Stimulated activated CD4-positive, alpha-beta T cell treated with anti-CD3 and anti-CD28 coated beads, TNF-alpha, amount 100 ng/mL, for 4 hours (primary cell): ENCODE results near the gene SDHA.
"Not testable (repeated sequence)": the region's sequence is repeated elsewhere in the genome, so short reads cannot be mapped to it uniquely, and the experiment has no call there.

ENCODE experiments used
- DNase-seq, 3 experiments: peaks; one replicate each; pipeline ENCODE4 v3.0.0-alpha.2; 2020; ENCODE audit warnings: low read depth in 3 of 3

The SDHA gene

GRCh38 chr5:197031-197430, 21.1 kb upstream of the SDHA start:
- not testable (repeated sequence) for DNase-seq

GRCh38 chr5:197892-198489, 20.1 kb upstream of the SDHA start:
- DNase-seq: no peak

GRCh38 chr5:198516-199196, 19.5 kb upstream of the SDHA start:
- DNase-seq: no peak

GRCh38 chr5:199197-199949, 18.7 kb upstream of the SDHA start:
- no peak for DNase-seq

GRCh38 chr5:199950-200645, 18.0 kb upstream of the SDHA start:
- no peak for DNase-seq

- no peak for DNase-seq
Observed at GRCh38 chr5:200985-201384, 17.1 kb upstream of the SDHA start.

GRCh38 chr5:201672-202071, 16.4 kb upstream of the SDHA start:
- no peak for DNase-seq

- DNase-seq: no peak
Observed at GRCh38 chr5:203246-203930, 14.7 kb upstream of the SDHA start.

- DNase-seq: no peak
Observed at GRCh38 chr5:204001-204400, 14.1 kb upstream of the SDHA start.

- no peak for DNase-seq
Observed at GRCh38 chr5:204462-204861, 13.7 kb upstream of the SDHA start.

GRCh38 chr5:204966-205670, 13.0 kb upstream of the SDHA start:
- no peak for DNase-seq

GRCh38 chr5:206406-206805, 11.7 kb upstream of the SDHA start:
- DNase-seq: no peak

GRCh38 chr5:206927-207536, 11.1 kb upstream of the SDHA start:
- no peak for DNase-seq

- DNase-seq: no peak
Observed at GRCh38 chr5:207599-207998, 10.5 kb upstream of the SDHA start.

GRCh38 chr5:208449-209114, 9.5 kb upstream of the SDHA start:
- DNase-seq: no peak

GRCh38 chr5:213803-214395, 4.2 kb upstream of the SDHA start:
- no peak for DNase-seq

GRCh38 chr5:215256-215655, 2.9 kb upstream of the SDHA start:
- not testable (repeated sequence) for DNase-seq

- not testable (repeated sequence) for DNase-seq
Observed at GRCh38 chr5:216076-216475, 2.0 kb upstream of the SDHA start.

- no peak for DNase-seq
Observed at GRCh38 chr5:218457-219291, 554 bp downstream of the SDHA start.
